Fibroblast of the aortic adventitia (primary cell): ENCODE results near the gene ZCWPW1. TPM values are rescaled to one million over a fixed set of nuclear protein-coding genes. Genes with fewer than 3 reads are reported as not detected.
"Not testable (repeated sequence)": the region's sequence is repeated elsewhere in the genome, so short reads cannot be mapped to it uniquely, and the experiment has no call there.

Experiments
- DNase-seq: peaks from one replicate; pipeline ENCODE4 v3.0.0-alpha.2; 2010; ENCODE audit warnings: low read depth
- H3K4me3 ChIP-seq: 2 replicates; pipeline ENCODE4 v1.5.1; 2011; ENCODE audit warnings: low read depth, mild to moderate bottlenecking, control low read depth, low read length, moderate library complexity
- CTCF ChIP-seq: IDR thresholded peaks from 2 replicates; pipeline ENCODE4 v1.5.1; 2011; ENCODE audit warnings: mild to moderate bottlenecking, low read length, control low read depth, inconsistent platforms; ENCODE audit not compliant: insufficient read depth
- total RNA-seq: library from RNA; depleted of rRNA; stranded (reverse); fragments of >200 nt; gene quantifications from 2 replicates; pipeline ENCODE4 v1.2.3, GENCODE V29; 2012; ENCODE audit warnings: low replicate concordance

ZCWPW1 gene
- total RNA-seq, 1 donor, result 2.4 TPM

GRCh38 chr7:100465702-100466311 lies 37.3 kb upstream of the ZCWPW1 start:
- DNase-seq, result peak; percentile 69
- no peak overlapping the region for H3K4me3 ChIP-seq
- peak; percentile 82 for TF ChIP-seq CTCF

- no peak for TF ChIP-seq CTCF
- DNase-seq, result no peak
- H3K4me3 ChIP-seq, result no peak overlapping the region
Measured at GRCh38 chr7:100465299-100465698, 36.8 kb upstream of the ZCWPW1 start.

DNA sequence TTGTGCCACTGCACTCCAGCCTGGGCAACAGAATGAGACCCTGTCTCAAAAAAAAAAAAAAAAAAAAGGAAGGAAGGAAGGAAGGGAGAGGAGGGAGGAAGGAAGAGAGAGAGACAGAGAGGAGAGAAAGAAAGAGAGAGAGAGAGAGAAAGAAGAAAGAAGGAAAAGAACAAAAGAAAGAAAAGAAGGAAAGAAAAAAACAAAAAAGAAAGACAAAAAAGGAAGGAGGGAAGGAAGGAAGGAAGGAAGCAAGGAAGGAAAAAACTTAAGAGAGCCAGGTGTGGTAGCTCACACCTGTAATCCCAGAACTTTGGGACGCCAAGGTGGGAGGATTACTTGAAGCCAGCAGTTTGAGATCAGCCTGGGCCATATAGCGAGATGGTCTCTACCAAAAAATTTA lies 36.3 kb upstream of the ZCWPW1 start:
- TF ChIP-seq CTCF, result no peak
- DNase-seq, result no peak
- H3K4me3 ChIP-seq, result no peak overlapping the region

GRCh38 chr7:100464210-100464660 lies 35.7 kb upstream of the ZCWPW1 start, which contains the start of gene SPACDR:
Gene SPACDR, minus strand, starts transcription at chr7:100464260. Its CDS starts 235 bp downstream, at chr7:100464025.
- no peak for TF ChIP-seq CTCF
- DNase-seq, result no peak
- H3K4me3 ChIP-seq, result no peak within 1 kb of the TSS

DNA sequence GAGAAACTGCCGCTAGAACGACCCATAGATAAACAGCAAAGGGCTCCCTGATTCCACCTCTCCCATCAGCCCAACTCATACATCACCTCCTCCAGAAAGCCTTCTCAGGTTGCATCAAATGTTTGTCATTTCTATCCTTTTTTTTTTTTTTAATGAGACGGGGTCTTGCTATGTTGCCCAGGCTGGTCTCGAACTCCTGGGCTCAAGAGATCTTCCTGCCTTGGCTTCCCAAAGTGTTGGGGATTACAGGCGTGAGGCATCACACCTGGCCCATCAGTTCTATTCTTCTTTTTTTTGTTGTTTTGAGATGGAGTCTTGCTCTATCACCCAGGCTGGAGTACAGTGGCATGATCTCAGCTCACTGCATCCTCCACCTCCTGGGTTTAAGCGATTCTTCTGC lies 28.5 kb upstream of the ZCWPW1 start:
- no peak overlapping the region for H3K4me3 ChIP-seq
- DNase-seq, result no peak
- TF ChIP-seq CTCF, result no peak

DNA sequence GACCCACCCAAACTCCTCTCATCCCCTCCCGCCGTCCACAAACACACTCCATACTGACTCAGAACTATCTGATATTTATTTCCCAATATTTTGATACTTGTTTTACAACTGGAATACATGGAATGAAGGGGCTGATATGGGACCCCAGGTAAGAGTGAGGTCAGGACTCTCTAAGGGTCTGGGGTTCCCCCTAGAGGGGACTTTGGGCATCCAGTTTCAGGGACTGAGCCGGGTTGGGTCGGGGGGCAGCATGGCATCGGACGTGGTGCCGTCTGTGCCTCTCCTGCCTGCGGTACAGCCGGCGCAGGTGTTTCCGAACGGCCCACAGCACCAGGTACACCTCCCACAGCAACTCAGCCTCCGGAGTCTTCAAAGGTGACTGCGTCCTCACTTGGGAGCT lies 28.1 kb upstream of the ZCWPW1 start:
- DNase-seq, result no peak
- no peak for TF ChIP-seq CTCF

GRCh38 chr7:100455206-100455605 lies 26.7 kb upstream of the ZCWPW1 start:
- no peak overlapping the region for H3K4me3 ChIP-seq
- no peak for DNase-seq
- TF ChIP-seq CTCF, result no peak

More for the DNA sequence above, 28.1 kb upstream of the ZCWPW1 start:
- no peak overlapping the region for H3K4me3 ChIP-seq

DNA sequence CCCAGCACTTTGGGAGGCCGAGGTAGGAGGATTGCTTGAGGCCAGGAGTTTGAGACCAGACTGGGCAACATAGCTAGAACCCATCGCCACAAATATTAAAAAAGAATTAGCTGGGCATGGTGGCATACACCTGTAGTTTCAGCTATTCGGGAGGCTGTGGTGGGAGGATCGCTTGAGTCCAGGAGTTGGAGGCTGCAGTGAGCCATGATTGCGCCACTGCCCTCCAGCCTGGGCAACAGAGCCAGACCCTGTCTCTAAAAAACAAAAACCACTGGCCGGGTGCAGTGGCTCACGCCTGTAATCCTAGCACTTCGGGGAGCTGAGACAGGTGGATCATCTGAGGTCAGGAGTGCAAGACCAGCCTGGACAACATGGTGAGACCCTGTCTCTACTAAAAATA lies 25.4 kb upstream of the ZCWPW1 start:
- H3K4me3 ChIP-seq, DNase-seq: not testable (repeated sequence)
